ENCODE results near the gene FLAD1.
A peak's percentile ranks its signal among the peaks of the same experiment; 100 is the strongest.

The FLAD1 gene

DNA sequence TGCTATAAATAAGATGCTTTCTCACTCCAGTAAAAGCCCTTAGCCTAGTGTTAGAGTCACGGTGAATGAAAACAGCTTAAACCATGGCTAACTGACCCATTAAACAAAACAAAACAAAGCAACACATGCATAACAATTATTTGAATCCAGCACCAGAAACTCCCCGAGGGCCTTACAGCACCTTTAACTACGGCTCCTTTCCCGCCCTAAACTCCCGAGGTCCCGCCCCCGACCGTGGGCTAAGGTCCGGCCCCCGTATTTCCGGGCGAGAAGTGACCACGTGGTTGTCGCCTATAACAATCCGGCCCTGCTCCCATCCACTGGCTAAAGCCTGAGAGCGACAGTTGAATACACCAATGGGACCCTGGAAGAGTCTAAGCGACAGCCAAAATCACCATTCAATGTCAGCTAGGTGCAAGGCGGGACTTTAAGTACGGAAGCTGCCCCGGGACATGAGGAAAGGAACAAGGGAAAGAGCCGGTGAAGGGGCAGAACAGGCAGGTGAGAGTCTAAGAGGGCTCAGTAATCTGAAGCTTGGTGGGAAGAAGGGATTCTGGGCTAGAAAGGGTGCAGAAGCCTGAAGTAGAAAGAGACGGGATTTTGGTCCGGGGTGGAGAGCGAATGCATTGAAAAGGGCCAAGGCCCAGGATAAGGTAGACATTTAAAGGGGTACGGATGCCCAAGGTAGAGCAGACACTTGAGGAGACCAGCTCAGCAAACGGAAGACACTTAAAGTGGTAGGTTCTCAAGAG lies at the start of gene FLAD1:
Gene FLAD1 (plus strand): TSS at position 448 of the 752 bp plus-strand sequence. CDS start 351 bp downstream, outside the sequence.
- ATAC-seq (replicated peaks) (peak; percentile 100), DNase-seq (peak; percentile 97)
- Mint-ChIP-seq H3K27me3 (no peaks in the 10 kb centered on the region), H3K9me3 (no peaks in the 10 kb centered on the region), H3K27ac (peak within 1 kb of the TSS; percentile 73), H3K36me3 (peaks cover 16 to 19% of the 10 kb centered on the region in 2 donors), H3K4me3 (no peak within 1 kb of the TSS), H3K4me1 (peaks cover 7 to 13% of the 10 kb centered on the region in 2 donors)

DNA sequence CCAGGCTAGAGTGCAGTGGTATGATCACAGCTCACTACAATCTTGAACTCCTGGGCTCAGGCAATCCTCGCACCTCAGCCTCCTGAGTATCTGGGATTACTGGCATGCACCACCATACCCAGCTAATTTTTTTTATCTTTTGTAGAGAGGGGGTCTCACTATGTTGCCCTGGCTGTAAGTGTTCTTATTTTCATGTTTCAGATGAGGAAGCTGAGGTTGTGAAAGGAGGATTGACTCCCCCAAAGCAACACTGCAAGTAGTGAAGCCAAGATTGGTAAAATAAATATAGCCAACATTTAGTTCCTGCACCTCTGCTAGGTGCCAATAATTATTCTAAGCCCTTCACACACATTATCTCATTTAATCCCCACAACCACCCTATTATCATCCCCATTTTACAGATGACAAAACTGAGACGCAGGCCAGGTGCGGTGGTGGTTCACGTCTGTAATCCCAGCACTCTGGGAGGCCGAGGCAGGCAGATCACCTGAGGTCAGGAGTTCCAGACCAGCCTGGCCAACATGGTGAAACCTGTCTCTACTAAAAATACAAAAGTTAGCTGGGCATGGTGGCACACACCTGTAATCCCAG lies 48.7 kb upstream of the FLAD1 start:
- Mint-ChIP-seq H3K36me3 (peaks cover 11 to 17% of the 10 kb centered on the region in 2 donors), H3K9me3 (no peaks in the 10 kb centered on the region), H3K27me3 (no peaks in the 10 kb centered on the region), H3K27ac (no peak overlapping the region), H3K4me3 (peak overlapping the region in 1 of 2 donors; percentile 10), H3K4me1 (peaks cover 24 to 30% of the 10 kb centered on the region in 2 donors)
- DNase-seq (no peak), ATAC-seq (replicated peaks) (no peak)

DNA sequence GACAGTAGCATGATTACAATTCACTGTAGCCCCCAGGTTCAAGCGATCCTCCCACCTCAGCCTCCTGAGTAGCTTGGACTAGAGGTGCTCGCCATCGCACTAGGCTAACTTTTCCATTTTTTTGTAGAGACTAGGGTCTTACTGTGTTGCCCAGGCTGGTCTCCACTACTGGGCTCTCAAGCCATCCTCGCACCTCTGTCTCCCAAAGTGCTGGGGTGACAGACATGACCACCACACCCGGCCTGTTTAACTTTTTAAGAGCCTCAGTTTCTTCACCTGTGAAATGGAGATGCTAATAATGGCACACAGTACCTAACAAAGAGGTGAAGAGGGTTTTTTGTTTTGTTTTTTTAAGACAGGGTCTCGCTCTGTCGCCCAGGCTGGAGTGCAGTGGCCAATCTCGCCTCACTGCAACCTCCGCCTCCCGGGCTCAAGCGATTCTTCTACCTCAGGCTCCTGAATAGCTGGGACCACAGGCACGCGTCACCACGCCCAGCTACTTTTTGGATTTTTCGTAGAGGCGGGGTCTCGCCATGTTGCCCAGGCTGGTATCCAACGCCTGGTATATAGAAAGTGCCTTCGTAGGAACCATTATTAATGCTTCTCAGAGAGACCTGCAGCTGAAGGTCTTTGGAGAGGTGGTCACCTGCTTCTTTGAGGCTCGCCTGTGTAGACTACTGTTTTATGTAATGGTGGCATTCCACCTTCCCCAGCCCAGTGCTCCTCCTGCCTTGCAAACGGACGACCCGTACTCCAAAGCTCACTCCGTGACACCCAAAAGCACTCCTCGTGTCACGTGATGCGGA lies 47.2 kb upstream of the FLAD1 start:
- H3K9me3 Mint-ChIP-seq = no peaks in the 10 kb centered on the region
- peak overlapping the region; percentile 99 for H3K27ac Mint-ChIP-seq
- DNase-seq (no peak), ATAC-seq (replicated peaks) (no peak)
- no peaks in the 10 kb centered on the region for H3K27me3 Mint-ChIP-seq
- peaks cover 4 to 9% of the 10 kb centered on the region in 2 donors for H3K36me3 Mint-ChIP-seq
- peak overlapping the region; percentile 81 to 96 for H3K4me3 Mint-ChIP-seq
- H3K4me1 Mint-ChIP-seq = peaks cover 29 to 41% of the 10 kb centered on the region in 2 donors

DNA sequence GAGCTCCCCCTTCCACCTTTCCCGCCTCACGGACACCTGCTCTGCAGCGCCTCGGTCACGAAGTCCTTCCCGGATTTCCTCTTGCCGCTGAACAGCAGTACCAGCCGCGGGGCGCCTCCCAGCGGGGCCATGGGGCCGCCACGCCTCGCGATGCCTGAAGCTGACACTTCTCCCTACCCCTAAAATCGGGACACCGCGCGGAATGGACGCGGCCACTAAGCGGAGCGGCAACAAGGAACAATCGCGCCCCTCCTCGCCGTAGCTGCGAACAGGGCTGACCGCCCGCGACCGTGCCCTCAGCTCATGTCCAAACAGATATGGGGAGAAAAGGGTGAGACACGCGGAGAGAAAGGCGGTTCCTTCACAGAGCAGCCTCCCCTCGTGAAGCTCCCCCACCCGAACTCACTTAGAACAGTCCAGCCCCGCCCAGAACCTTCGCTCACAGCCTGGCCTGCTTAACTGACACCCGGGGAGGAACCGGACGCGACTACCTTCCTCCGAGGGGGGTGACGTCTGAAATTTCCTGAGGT lies 46.5 kb upstream of the FLAD1 start, which contains the start of gene PMVK:
Gene PMVK (minus strand): TSS at position 165 of the 530 bp plus-strand sequence. CDS start 34 bp downstream, at position 131.
- H3K27ac Mint-ChIP-seq = peak within 1 kb of the TSS; percentile 99
- no peaks in the 10 kb centered on the region for H3K27me3 Mint-ChIP-seq
- DNase-seq = peak; percentile 90
- peak within 1 kb of the TSS; percentile 81 to 96 for H3K4me3 Mint-ChIP-seq
- ATAC-seq (replicated peaks) = peak; percentile 85 to 90
- no peaks in the 10 kb centered on the region for H3K9me3 Mint-ChIP-seq
- peaks cover 35 to 48% of the 10 kb centered on the region in 2 donors for H3K4me1 Mint-ChIP-seq
- peaks cover 4 to 9% of the 10 kb centered on the region in 2 donors for H3K36me3 Mint-ChIP-seq

DNA sequence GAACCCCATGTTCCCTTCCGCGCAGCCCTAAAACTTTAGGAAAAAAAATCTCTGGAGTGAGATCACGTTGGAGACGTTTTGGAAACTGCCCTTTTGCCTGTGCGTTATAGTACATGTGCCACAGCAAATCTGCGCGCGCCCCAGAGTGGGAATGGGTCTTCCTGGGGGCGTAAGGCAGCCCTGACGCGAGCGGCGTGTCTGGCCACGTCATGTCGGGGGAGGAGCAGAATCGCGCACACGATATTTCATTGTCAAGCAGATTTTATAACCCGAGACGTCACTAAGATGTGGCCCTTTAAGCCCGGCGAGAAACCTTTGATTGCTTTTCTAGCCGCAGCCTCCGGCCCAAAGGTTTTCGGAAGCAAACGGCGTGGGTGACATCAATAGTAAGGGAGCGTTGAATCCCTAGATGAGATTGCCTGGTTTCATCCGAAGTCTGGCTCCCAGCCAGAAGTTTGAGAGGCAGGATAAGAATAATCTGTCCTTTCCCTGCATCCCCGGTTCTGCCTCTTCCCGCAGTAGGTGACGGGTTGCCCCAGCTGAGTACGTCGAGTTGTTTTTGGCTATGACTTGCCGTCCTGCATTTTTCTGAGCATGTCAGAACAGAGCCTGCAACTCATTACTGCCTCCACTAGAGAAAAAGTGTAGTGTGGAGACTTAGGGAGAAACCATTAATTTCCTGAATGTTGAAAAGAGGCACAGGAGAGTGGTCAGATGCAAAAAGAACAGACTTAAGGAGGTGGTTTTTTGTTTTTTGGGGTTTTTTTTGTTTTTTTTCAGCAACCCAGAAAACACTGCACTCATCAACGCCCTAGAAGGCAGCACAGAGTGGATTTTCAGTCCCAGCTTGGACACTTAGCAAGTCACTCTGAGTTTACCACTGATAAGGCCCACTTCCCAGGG lies 45.8 kb upstream of the FLAD1 start:
- peak; percentile 85 for DNase-seq
- Mint-ChIP-seq H3K4me3 (peak overlapping the region; percentile 81 to 96), H3K27me3 (no peaks in the 10 kb centered on the region), H3K9me3 (no peaks in the 10 kb centered on the region), H3K4me1 (peaks cover 39 to 55% of the 10 kb centered on the region in 2 donors), H3K27ac (peak overlapping the region; percentile 99), H3K36me3 (peaks cover 4 to 7% of the 10 kb centered on the region in 2 donors)
- peak; percentile 79 to 84 for ATAC-seq (replicated peaks)

DNA sequence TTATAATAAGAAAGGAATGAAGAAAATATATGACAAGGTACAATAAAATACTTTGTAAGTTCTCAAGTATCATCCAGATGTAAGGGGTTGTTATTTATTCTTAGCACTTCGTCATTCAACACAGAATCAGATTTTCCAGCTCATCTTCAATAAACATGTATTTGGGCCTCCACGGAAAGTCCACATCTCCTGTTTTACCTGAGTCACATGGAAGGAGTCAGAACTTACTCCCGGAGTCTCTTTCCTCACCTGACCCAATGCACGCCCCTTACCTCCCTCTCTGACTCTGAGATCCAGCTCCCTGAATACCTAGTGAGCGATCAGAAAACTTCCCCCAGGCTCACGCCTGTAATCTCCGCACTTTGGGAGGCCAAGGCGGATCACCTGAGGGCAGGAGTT lies 45.2 kb upstream of the FLAD1 start:
- Mint-ChIP-seq H3K36me3 (peaks cover 4 to 7% of the 10 kb centered on the region in 2 donors), H3K27me3 (no peaks in the 10 kb centered on the region), H3K27ac (peak overlapping the region; percentile 99), H3K4me1 (peaks cover 46 to 61% of the 10 kb centered on the region in 2 donors), H3K4me3 (peak overlapping the region; percentile 81 to 96), H3K9me3 (no peaks in the 10 kb centered on the region)
- DNase-seq = no peak
- ATAC-seq (replicated peaks) = no peak

DNA sequence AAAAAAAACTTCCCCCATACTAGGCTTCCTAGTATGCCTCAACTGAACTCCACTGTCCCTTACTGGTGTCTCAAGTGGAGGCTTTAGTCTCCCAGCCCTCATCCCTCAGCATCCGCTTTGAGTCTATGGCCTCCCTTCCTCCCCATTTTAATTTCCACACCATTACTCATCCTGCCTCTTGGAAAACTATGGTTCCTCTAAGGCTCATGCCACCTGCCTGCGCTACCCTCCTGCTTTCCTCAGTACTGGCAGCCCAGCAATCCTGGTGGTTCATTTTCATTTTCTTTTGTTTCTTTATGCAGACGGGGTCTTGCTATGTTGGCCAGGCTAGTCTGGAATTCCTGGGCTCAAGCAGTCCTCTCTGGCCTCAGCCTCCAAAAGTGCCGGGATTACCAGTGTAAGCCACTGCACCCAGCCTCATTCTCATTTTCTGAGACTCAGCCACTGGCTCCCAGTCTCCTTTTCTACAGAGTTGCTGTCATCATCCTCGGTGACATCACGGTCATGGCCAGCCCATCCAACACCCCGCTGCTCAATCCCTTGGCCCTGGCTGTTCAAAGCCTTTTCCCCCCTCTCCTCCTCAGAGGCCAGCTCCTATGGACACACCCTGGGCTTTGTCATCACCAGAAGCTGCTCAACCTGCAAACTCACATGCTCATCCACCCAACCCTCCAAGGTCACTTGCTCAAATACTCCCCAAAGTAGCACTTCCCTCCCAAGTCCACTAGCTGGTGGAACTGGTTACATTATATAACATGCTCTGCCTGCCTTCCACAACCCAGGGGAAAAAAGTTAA lies 44.3 kb upstream of the FLAD1 start:
- H3K4me3 Mint-ChIP-seq = peak overlapping the region; percentile 26 to 58
- DNase-seq (no peak), ATAC-seq (replicated peaks) (no peak)
- H3K27me3 Mint-ChIP-seq = no peaks in the 10 kb centered on the region
- H3K4me1 Mint-ChIP-seq = peaks cover 53 to 67% of the 10 kb centered on the region in 2 donors
- no peaks in the 10 kb centered on the region for H3K9me3 Mint-ChIP-seq
- H3K36me3 Mint-ChIP-seq = peaks cover 4% of the 10 kb centered on the region in 2 donors
- peak overlapping the region; percentile 84 for H3K27ac Mint-ChIP-seq

DNA sequence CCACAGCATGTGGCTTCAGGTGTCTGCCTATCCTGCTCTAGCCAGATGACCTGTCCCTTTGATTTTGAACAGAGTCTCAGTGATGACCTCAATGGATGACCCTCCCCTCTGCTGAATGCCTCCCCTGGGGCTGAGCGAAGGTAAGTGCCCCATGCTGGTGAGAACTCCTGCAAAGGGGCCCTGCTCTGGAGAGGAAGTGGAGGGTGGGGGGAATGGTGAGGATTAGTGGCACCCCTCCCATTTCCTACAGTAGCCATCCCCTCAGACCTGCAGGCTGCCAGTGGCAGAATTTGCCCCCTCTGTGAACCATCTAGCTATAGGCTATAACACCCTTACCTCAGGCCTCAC lies 43.0 kb upstream of the FLAD1 start:
- no peaks in the 10 kb centered on the region for H3K27me3 Mint-ChIP-seq
- H3K9me3 Mint-ChIP-seq = no peaks in the 10 kb centered on the region
- peaks cover 2 to 4% of the 10 kb centered on the region in 2 donors for H3K36me3 Mint-ChIP-seq
- DNase-seq (no peak), ATAC-seq (replicated peaks) (no peak)
- peak overlapping the region; percentile 20 for H3K27ac Mint-ChIP-seq
- peaks cover 59 to 76% of the 10 kb centered on the region in 2 donors for H3K4me1 Mint-ChIP-seq
- H3K4me3 Mint-ChIP-seq = peak overlapping the region; percentile 18 to 57

DNA sequence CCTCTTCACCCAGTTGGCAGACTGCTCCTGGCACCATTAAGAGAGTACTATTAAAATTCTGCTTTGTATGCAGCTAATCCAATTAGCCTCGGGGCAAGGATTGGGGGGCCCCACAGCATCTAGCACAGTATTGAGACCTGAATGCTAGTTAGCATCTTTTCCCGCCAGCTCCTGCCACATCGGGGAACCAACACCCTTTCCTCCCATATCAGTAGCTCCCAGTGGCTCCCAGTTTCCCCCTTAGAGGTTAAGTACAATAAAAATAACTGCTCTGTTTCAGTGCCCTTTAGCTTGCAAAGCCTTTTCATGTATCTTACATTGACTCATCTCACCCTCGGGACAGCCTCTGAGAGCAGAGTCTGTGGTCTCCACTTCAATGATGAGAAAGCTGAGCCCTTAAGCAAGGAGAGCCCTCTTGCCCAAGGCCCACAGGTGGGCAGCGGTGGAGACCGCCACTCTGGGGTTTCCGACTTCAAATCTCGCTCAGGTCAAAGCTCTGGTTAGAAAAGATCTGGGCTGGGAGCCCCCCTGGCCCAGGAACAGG lies 42.4 kb upstream of the FLAD1 start:
- ATAC-seq (replicated peaks) = peak in 1 of 2 donors; percentile 27
- H3K27me3 Mint-ChIP-seq = no peaks in the 10 kb centered on the region
- H3K4me1 Mint-ChIP-seq = peaks cover 59 to 74% of the 10 kb centered on the region in 2 donors
- peak overlapping the region; percentile 29 to 57 for H3K4me3 Mint-ChIP-seq
- H3K27ac Mint-ChIP-seq = peak overlapping the region; percentile 20
- no peaks in the 10 kb centered on the region for H3K9me3 Mint-ChIP-seq
- no peak for DNase-seq
- peaks cover 2 to 4% of the 10 kb centered on the region in 2 donors for H3K36me3 Mint-ChIP-seq

DNA sequence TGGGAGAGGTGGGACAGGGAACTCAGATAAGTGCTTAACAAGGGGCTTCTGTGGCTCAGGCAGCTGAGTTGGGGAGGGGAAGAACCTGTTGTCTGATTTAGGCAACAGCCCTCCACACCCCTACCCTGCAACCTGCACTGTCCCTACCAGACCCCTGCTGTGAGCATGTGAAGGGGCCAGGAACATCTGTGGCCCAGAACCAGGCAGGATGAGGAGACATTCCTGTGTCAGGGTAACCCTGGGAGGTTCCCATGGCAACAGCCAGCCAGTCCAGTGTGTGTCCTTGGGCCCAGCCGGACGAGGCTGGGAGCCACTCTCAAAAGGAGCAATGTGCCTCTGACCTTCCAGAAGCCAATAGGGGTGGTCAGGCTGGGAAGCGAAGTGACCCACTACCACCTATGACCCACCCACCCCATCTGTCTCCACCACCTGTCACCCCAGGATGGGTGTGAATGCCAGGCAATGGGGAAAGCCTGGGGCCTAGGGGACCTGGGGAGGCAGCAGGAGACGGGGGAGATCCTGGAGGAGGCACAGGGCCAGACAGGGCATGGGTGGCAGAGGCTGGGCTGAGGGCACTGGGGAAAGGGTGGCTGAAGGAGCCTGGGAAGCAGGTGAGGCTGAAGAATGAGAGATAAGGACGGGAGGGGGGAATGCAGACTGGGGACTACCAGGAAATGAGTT lies 41.7 kb upstream of the FLAD1 start:
- H3K36me3 Mint-ChIP-seq = peaks cover 1 to 4% of the 10 kb centered on the region in 2 donors
- DNase-seq (no peak), ATAC-seq (replicated peaks) (no peak)
- peaks cover 56 to 74% of the 10 kb centered on the region in 2 donors for H3K4me1 Mint-ChIP-seq
- H3K4me3 Mint-ChIP-seq = no peak overlapping the region
- H3K9me3 Mint-ChIP-seq = no peaks in the 10 kb centered on the region
- H3K27me3 Mint-ChIP-seq = no peaks in the 10 kb centered on the region
- H3K27ac Mint-ChIP-seq = peak overlapping the region; percentile 80

DNA sequence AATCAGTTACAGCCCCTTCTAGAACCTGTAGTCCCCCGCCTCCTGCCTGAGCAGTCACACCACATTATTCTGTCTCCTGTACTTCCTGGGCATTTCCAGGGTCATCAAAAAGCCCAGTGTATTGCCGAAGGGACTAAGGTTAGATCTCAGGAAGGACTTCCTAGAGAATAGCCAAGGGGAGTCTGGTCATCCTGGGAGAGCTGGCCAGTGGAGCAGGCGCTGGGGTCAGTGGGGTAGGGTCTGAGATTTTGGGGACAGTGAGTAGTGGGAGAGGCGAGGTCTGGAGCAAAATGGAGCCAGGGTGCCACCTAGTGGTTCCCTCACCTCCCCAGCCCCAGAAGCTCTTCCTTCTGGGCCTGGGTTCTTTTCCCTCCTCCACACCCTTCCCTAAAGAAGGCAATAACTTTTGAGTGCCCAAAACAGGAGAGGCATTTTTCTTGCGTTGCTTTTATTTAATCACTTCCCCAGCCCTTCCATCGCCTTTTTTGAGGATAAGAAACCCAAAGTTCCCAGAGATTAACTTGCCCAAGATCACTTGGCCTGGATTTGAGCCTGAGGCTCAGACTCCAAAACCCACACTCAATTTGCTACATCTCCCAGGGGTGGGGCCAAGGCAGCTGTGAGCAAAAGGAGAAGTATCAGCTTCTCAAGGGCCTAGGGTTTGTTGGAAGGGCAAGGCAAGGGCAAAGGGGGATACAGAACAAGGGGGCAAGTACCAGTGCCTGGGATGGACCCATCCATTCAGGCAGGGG lies 39.3 kb upstream of the FLAD1 start:
- Mint-ChIP-seq H3K36me3 (peaks cover 7 to 13% of the 10 kb centered on the region in 2 donors), H3K9me3 (no peaks in the 10 kb centered on the region), H3K4me3 (peak overlapping the region; percentile 3 to 26), H3K27ac (peak overlapping the region; percentile 53), H3K4me1 (peaks cover 50 to 63% of the 10 kb centered on the region in 2 donors), H3K27me3 (no peaks in the 10 kb centered on the region)
- DNase-seq (no peak), ATAC-seq (replicated peaks) (no peak)
